T-helper 2 cell (primary cell): ENCODE data around the gene SPATA21.
"Not testable (repeated sequence)": the region's sequence is repeated elsewhere in the genome, so short reads cannot be mapped to it uniquely, and the experiment has no call there.

Experiments
- DNase-seq, 5 experiments: peaks; one replicate each; pipeline versions ENCODE4 v3.0.0 to v3.0.0-alpha.2; 2012 to 2022
- total RNA-seq, 2 donors: gene quantifications; one replicate each; lab custom pipeline; 2026; lab: John Stamatoyannopoulos, UW

Gene SPATA21
- total RNA-seq = 0 reads per million in 2 donors

GRCh38 chr1:16436946-16437474, at the start of gene SPATA21:
TSS of gene SPATA21 (minus strand) at chr1:16437424. CDS start at chr1:16431371, 6,053 bp downstream.
- DNase-seq = no peak

- not testable (repeated sequence) for DNase-seq
Measured at GRCh38 chr1:16487011-16487410, 49.8 kb upstream of the SPATA21 start.

- not testable (repeated sequence) for DNase-seq
Measured at GRCh38 chr1:16486316-16486715, 49.1 kb upstream of the SPATA21 start.

- DNase-seq = no peak
Measured at GRCh38 chr1:16484931-16485330, 47.7 kb upstream of the SPATA21 start.

GRCh38 chr1:16484501-16484835, 47.2 kb upstream of the SPATA21 start:
- no peak for DNase-seq

- DNase-seq = not testable (repeated sequence)
Measured at GRCh38 chr1:16483639-16484500, 46.6 kb upstream of the SPATA21 start.

GRCh38 chr1:16483146-16483545, 45.9 kb upstream of the SPATA21 start:
- not testable (repeated sequence) for DNase-seq

- no peak for DNase-seq
Measured at GRCh38 chr1:16478091-16478490, 40.9 kb upstream of the SPATA21 start.

- DNase-seq = not testable (repeated sequence)
Measured at GRCh38 chr1:16475771-16476770, 38.8 kb upstream of the SPATA21 start.

- DNase-seq = peak in 1 of 5 experiments; percentile 25
Measured at GRCh38 chr1:16474891-16475290, 37.7 kb upstream of the SPATA21 start.

- DNase-seq = no peak
Measured at GRCh38 chr1:16474166-16474800, 37.1 kb upstream of the SPATA21 start.

GRCh38 chr1:16468558-16468957, 31.3 kb upstream of the SPATA21 start:
- no peak for DNase-seq

GRCh38 chr1:16464917-16465625, 27.8 kb upstream of the SPATA21 start:
- DNase-seq = no peak

- DNase-seq = no peak
Measured at GRCh38 chr1:16462773-16463330, 25.6 kb upstream of the SPATA21 start.

- DNase-seq = no peak
Measured at GRCh38 chr1:16461681-16462080, 24.5 kb upstream of the SPATA21 start.

- DNase-seq = no peak
Measured at GRCh38 chr1:16459352-16459925, 22.2 kb upstream of the SPATA21 start.

- DNase-seq = no peak
Measured at GRCh38 chr1:16458831-16459230, 21.6 kb upstream of the SPATA21 start.

- not testable (repeated sequence) for DNase-seq
Measured at GRCh38 chr1:16456151-16456550, 18.9 kb upstream of the SPATA21 start.

GRCh38 chr1:16454909-16455308, 17.7 kb upstream of the SPATA21 start:
- not testable (repeated sequence) for DNase-seq

- no peak for DNase-seq
Measured at GRCh38 chr1:16451841-16452528, 14.8 kb upstream of the SPATA21 start.
